Measurements from ENCODE around the gene ESCO1.

GRCh38 chr18:21509062-21509461, 91.4 kb downstream of the ESCO1 start:
- TF ChIP-seq CTCF (conservative IDR thresholded peaks at IDR 0.05) = no peak
- TF ChIP-seq EZH2 (IDR thresholded peaks at IDR 0.05; ENCODE audit: low read depth) = no peak

Data from PC-9 (cell line).